Subcutaneous adipose tissue (tissue), 4 donors: ENCODE measurements around the gene MRPL11. TPM values are rescaled to one million over a fixed set of nuclear protein-coding genes. Genes with fewer than 3 reads are reported as not detected.

Source experiments
- CTCF ChIP-seq: fragments of 450-650 bp; IDR thresholded peaks from one replicate; pipeline ENCODE4 v1.5.1; 2016; ENCODE audit warnings: low read depth, mild to moderate bottlenecking, control low read depth, antibody characterized with exemption, moderate library complexity
- total RNA-seq, 4 donors: library from RNA; depleted of rRNA; stranded (reverse); fragments of >200 nt; gene quantifications; one replicate each; pipeline ENCODE4 v1.1.0, GENCODE V29; 2016

Gene MRPL11
- total RNA-seq = 10 to 100 TPM; 26.7 to 41.8 (median 39.6) TPM

DNA sequence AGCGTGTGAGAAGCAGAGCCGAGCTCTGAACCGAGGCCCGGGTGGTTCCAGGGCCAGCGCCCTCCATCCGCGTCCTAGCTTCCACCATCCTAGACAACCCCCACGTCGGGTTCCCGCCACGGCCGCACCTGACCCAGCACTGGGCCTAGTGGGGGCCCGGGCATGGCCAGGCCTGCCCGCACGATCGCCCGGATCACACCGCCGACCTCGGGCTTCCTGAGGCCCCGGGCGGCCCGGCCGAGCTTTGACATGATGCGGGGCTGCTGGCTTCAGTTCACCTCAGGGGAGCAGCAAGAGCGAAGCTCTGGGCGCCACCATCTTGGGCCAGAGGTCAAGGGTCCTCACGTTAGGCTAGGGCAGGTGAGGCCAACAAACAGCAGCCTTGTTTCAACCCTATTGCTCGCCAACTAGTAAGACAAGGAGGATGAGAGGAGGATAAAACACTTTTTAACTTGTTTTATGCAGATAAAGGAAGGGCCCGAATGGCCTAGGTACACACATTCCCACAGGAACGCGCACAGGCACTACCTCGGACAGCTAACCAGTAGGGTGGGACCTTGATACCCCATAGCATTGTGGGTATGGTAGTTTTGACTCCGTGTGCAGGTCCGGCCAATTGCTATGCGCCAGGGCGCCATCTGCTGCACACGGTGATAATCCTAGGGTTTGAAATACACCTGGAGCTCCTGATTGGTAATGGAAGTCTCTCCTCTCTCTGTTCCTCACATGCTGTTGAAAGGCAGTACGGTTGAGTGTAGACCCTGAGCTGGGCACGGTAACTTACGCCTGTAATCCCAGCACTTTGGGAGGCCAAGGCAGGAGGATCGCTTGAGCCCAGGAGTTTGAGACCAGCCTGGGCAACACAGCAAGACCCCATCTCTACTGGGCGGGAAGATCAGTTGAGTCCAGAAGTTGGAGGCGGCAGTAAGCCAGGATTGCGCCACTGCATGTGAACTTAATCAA is at the start of gene MRPL11:
TSS of gene MRPL11 (minus strand) at position 345 of the 963 bp plus-strand sequence. CDS start at position 251, 94 bp downstream.
- no peak for TF ChIP-seq CTCF

DNA sequence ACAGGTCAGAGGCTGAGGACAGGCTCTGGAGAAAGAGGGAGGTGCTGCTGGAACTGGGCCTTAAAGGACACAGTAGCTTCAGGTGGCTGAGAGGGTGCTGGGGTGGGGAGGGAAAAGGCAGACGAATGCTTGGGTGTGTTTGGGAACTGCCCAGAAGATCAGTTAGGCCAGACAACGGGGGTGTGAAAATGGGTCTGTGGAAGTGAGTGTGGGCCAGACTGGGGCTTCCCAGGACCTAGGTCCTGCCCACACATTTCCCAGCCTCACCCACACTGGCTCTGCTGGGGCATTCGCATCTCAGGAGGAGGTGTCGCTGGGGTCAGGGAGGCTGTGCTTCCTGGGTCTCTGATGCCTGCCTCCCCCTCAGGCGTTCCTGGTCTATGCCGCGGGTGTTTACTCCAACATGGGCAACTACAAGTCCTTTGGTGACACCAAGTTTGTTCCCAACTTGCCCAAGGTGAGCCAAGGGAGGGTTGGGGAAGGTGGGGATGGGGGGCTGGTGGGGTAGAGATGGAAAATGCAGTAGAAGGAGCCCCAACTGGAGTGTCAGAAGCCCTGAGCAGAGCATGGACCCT is 46.2 kb upstream of the MRPL11 start:
- no peak for TF ChIP-seq CTCF

GRCh38 chr11:66480117-66480938 is 41.7 kb upstream of the MRPL11 start, which contains the start of gene DPP3:
Gene DPP3 (plus strand): TSS chr11:66480434. CDS start chr11:66482201, 1,767 bp downstream.
- TF ChIP-seq CTCF = no peak

DNA sequence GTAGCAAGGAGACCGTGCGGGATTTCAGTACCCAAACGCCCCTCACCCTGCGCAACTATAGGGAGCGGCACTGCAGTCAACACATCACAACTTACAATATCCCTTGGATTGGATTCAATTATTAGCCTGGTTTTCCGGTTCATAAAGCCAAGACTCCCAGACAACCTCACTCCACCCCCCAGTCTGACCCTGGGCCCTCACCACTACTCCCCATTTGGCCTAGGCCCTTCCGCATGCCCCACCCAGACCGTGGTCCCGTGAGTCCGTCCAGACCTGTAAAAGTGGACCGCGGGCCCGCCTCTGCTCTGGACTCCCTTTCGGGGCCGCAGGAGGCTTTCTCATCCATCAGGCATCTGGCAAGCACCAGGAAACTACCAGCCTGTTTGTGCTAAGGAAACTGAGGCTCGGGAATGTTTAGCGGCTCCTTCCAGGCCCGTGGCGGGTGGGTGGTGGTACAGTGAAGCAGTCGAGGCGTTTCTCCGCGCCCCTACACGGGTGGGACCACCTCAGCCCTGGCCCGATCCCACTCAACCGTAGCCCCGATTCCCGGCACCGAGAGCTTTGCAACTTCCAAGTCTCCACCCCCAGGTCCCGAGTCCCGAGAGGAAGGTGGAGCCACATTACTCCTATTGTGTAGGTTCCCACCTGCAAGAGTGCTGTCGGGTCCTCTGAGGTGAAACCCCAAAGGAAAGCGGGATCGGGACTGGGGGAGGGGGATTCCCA is 40.9 kb upstream of the MRPL11 start:
- TF ChIP-seq CTCF = no peak

- TF ChIP-seq CTCF = no peak
Observed at GRCh38 chr11:66478729-66479393, 40.2 kb upstream of the MRPL11 start.
